ENCODE data around the gene TMEM200A.
"Not testable (repeated sequence)": the region's sequence is repeated elsewhere in the genome, so short reads cannot be mapped to it uniquely, and the experiment has no call there.

- not testable (repeated sequence) for TF ChIP-seq CTCF, POLR2A, EP300 (IDR thresholded peaks at IDR 0.05)
Measured at GRCh38 chr6:130346324-130346723, 19.5 kb upstream of the TMEM200A start.

Measured in sigmoid colon (tissue), 4 donors.